ENCODE results near the gene ANKRD13A. TPM values are rescaled to one million over a fixed set of nuclear protein-coding genes. Genes with fewer than 3 reads are reported as not detected.
"Not testable (repeated sequence)": the region's sequence is repeated elsewhere in the genome, so short reads cannot be mapped to it uniquely, and the experiment has no call there.

The ANKRD13A gene
- total RNA-seq, 1 experiment from 2014 or later = 6.7 TPM

DNA sequence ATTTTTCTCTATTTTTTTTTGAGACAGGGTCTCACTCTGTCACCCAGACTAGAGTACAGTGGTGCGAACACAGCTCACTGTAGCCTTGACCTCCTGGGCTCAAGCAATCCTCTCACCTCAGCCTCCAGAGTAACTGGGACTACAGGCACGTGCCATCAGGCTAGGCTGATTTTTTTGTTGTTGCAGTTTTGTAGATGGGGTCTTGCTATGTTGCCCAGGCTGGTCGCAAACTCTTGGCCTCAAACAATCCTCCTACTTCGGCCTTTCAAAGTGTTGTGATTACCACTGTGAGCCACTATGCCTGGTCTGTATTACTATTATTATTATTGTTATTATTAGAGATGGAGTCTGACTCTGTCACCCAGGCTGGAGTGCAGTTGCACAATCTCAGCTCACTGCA is 26.4 kb upstream of the ANKRD13A start:
- in situ Hi-C loops (cut with HindIII; ENCODE audit: low pct_unique_long_range_greater_than_20kb, low sequenced_read_pairs) = no loop called here
- no peak for DNase-seq (ENCODE audit: low read depth)

DNA sequence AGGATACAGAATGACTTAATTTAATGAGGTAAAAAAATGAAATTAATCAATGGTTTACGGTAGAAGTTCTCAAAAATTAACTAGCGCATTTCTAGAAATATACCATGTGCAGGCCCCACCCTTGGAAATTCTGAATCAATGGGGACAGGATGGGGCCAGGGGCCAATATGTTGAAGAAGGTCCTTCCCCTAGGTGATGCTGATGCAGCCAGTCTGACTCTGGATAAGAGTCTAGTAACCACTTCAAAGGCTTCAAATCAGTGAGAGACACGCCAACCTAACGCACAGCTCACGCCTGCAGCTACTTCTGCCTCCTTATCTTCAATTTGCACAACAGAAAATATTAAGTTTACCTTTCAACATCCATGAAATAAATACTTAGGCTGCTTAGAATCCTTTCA is 17.9 kb upstream of the ANKRD13A start:
- in situ Hi-C loops (cut with HindIII; ENCODE audit: low pct_unique_long_range_greater_than_20kb, low sequenced_read_pairs) = no loop called here
- DNase-seq (ENCODE audit: low read depth) = no peak

DNA sequence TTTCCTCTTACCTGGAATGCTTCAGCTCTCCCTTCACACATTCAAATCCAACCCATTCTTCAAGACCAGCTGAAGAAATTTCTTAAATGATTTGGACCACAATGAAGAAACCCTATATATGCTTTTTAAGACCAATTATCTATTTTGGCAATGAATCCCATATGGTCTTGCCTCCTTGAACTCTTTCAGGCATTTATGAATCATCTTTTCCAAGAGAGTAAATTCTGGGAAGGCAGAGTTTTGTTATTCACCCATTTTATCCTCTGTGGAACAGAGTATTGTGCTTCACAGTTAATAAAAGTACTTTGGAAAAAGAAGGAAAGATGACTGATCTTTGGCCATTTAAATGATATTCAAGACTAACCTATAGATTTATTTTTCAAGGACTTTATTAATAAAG is 17.0 kb upstream of the ANKRD13A start:
- DNase-seq (ENCODE audit: low read depth) = no peak
- in situ Hi-C loops (cut with HindIII; ENCODE audit: low pct_unique_long_range_greater_than_20kb, low sequenced_read_pairs) = no loop called here

DNA sequence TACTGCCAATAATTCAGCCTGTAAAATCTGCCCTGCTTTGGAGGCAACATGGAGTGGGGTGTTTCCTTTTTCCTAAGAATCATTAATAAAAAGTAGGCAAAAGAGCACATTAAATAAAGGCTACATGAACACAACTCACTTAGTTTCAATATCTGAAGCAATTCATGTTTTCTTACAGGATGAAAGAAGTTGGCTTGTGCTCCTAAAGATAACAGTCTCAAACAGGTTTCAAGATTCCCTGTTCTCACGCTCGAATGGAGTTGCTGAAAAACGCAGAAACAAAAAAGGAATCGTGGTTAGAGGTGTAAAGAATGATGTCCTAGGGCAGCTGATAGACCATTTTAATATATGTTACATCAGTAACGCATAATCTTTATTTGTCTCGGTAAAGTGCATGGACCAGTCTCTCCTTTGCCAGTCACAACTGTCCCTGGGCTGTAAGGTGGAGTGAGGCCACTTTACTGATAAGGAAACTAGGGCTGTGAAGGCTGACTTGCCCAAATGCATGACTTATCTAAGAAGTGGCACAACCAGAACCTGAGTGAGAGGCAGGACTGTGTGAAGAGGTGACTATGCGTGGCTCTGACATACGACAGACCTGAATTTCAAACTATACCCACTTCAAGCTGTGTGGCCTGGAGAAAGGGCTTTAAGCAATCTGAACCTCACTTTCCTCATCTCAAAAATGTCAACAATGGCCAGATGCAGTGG is 15.6 kb upstream of the ANKRD13A start:
- in situ Hi-C loops (cut with HindIII; ENCODE audit: low pct_unique_long_range_greater_than_20kb, low sequenced_read_pairs) = no loop called here
- DNase-seq (ENCODE audit: low read depth) = no peak

DNA sequence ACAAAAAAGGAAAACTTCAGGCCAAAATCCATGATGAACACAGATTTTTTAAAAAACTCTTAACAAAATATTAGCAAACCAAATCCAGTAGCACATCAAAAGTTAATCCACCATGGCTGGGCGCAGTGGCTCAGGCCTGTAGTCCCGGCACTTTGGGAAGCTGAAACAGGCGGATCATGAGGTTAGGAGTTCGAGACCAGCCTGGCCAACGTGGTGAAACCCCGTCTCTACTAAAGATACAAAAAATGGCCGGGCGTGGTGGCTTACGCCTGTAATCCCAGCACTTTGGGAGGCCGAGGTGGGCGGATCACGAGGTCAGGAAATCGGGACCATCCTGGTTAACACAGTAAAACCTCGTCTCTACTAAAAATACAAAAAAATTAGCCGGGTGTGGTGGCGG is 13.0 kb upstream of the ANKRD13A start:
- DNase-seq (ENCODE audit: low read depth); in situ Hi-C loops (cut with HindIII; ENCODE audit: low pct_unique_long_range_greater_than_20kb, low sequenced_read_pairs): not testable (repeated sequence)

DNA sequence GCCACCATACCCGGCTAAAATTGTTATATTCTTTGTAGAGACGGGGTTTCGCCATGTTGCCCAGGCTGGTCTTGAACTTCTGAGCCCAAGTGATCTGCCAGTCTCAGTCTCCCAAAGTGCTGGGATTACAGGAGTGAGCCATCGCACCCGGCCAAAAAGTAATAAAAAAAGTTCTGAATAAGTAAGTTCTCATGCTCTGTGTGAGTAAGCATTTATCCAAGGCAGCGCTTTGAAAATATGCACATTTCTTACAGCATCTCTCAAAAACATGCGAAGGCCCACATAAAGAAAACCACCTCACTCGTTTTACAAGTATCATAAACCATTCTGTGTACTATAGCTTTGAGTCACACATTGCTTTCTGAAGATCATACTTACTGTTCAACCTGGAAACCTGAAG is 11.6 kb upstream of the ANKRD13A start:
- no peak for DNase-seq (ENCODE audit: low read depth)
- in situ Hi-C loops (cut with HindIII; ENCODE audit: low pct_unique_long_range_greater_than_20kb, low sequenced_read_pairs) = no loop called here

DNA sequence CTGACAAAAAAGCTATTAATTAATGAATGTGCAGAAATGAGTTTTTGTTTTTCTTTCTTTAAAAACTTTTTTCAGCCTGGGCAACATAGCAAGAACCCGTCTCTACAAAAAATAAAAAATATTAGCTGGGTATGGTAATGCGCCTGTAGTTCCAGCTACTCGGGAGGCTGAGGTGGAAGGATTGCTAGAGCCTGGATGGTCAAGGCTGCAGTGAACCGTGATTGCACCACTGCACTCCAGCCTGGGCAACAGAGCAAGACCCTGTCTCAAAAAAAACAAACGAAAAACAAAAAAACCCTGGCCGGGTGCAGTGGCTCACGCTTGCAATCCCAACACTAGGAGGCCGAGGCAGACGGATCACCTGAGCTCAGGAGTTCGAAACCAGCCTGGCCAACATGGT is 11.0 kb upstream of the ANKRD13A start:
- DNase-seq (ENCODE audit: low read depth) = no peak
- in situ Hi-C loops (cut with HindIII; ENCODE audit: low pct_unique_long_range_greater_than_20kb, low sequenced_read_pairs) = no loop called here

DNA sequence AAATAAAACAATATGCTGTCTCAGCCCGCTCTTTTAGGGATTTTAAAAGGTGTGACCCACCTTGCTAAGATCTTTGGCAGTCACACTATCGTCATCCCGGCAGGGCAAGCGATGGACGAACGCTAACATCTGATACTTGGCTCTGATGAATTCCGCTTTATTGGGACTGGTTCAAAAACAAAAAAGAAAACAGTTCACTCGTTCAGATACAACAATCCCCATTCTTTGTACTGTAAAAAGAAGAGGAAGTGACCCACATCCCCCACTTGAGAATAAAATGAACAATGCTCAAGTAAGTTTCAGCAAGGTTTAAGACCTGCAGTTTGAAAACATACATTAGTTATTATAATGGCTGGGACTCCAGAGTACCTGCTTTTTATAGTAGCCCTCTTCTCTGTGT is 10.3 kb upstream of the ANKRD13A start:
- DNase-seq (ENCODE audit: low read depth) = no peak
- in situ Hi-C loops (cut with HindIII; ENCODE audit: low pct_unique_long_range_greater_than_20kb, low sequenced_read_pairs) = no loop called here

DNA sequence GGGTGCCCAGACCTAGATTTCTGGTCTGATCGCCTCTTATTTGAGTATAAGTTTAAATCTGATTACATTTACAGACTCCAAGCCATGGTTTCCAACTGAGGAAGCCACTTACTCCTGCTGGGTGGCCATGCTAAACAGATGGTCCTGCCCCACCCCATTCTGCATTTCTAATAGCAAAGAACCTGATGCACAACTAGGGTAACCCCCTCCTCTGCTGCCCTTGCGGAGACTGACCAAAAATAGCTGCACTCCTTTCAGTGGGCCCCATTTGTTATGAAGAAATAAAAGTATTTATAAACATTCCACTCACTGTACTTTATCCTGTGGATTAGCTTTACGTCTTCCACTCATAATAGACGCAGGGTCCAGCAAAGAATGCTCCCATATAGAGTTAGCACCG is 9.8 kb upstream of the ANKRD13A start:
- in situ Hi-C loops (cut with HindIII; ENCODE audit: low pct_unique_long_range_greater_than_20kb, low sequenced_read_pairs) = no loop called here
- DNase-seq (ENCODE audit: low read depth) = no peak

DNA sequence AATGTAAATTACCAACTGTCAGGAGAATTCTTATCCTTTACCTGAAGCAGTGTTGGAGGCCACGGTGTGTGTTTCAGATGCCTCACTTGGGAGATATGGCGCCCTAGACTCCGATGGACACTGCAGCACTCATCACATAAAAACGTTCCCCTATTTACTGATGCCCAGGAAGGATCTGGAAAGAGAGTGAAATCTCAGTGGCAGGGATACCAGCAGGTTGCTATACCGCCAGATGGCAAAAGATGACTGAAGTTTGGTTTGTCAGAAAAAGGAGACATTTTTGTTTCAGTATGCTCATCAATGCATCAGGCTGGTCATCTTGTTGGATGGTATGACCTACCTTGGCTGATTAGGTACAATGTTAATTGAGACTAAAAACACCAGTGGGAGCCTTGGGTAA is 7.6 kb upstream of the ANKRD13A start:
- DNase-seq (ENCODE audit: low read depth) = no peak
- in situ Hi-C loops (cut with HindIII; ENCODE audit: low pct_unique_long_range_greater_than_20kb, low sequenced_read_pairs) = no loop called here

DNA sequence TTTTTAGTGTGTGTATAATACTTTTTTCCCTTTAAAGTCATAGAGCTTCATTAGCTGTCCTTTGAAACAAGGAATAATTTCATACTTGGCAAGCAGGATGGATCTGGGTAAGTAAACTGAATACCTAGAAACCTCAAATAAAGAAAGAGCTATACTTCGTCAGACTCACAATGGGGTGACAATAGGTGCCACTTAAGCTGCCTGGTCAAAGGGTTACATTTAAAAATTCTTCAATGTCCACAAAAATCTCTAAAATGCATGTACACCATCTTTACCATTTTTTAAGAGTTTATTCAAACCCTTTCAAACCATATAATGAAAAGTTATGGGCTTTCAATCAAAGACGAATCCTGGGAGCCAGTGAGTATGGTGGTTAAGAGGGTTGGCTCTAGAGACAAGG is 6.1 kb upstream of the ANKRD13A start:
- no peak for DNase-seq (ENCODE audit: low read depth)
- in situ Hi-C loops (cut with HindIII; ENCODE audit: low pct_unique_long_range_greater_than_20kb, low sequenced_read_pairs) = no loop called here

DNA sequence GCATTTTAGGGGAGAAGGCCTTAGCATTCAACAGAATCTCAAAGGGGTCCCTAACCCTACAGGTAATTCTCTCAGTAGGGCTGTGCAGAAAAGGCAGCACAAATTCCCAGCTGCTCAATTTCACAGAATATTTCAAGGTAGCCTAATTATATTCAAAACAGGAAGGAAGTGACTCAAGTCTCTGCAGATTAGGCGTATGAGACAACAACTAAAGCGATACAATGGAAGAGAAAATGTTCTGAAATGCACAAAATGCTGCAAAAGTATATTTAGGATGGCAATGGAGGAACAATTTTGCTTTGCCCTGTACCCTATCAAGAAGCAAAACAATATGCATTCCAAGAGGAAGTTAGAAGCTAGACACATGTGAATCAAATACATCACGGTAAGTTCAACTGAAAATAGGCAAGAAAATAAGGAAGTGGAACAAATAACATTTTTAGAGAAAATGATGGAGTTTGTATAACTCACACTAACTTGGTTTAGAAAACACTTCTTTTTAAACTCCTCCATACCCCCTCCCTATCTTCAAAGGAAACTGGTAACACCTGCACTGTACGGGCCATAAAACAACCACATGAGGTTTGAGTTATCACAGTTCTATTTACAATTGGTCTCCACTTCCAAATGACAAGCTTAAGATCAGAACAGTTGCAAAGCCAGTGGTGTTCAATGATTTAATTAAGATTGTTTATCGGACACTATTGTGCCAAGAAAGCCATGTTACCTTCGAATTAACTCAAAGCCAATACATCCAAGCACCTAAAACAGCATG is 4.6 kb upstream of the ANKRD13A start:
- in situ Hi-C loops (cut with HindIII; ENCODE audit: low pct_unique_long_range_greater_than_20kb, low sequenced_read_pairs) = no loop called here
- no peak for DNase-seq (ENCODE audit: low read depth)

DNA sequence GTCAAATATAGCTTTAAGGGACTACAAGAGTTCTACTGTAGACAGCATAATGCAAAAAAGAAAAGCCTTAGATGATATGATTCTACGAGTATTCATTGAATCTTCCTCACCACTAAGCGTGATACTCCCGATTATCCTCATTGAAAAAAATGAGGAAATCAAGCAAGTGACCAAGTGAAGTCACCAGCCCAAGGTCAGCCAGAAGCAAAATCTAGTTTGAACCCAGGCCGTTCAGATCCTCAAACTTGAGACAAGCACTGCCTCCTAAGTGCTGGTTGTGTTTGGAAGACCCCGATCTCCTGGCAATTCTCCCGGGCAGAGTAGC is 3.9 kb upstream of the ANKRD13A start:
- DNase-seq (ENCODE audit: low read depth) = no peak
- in situ Hi-C loops (cut with HindIII; ENCODE audit: low pct_unique_long_range_greater_than_20kb, low sequenced_read_pairs) = no loop called here

DNA sequence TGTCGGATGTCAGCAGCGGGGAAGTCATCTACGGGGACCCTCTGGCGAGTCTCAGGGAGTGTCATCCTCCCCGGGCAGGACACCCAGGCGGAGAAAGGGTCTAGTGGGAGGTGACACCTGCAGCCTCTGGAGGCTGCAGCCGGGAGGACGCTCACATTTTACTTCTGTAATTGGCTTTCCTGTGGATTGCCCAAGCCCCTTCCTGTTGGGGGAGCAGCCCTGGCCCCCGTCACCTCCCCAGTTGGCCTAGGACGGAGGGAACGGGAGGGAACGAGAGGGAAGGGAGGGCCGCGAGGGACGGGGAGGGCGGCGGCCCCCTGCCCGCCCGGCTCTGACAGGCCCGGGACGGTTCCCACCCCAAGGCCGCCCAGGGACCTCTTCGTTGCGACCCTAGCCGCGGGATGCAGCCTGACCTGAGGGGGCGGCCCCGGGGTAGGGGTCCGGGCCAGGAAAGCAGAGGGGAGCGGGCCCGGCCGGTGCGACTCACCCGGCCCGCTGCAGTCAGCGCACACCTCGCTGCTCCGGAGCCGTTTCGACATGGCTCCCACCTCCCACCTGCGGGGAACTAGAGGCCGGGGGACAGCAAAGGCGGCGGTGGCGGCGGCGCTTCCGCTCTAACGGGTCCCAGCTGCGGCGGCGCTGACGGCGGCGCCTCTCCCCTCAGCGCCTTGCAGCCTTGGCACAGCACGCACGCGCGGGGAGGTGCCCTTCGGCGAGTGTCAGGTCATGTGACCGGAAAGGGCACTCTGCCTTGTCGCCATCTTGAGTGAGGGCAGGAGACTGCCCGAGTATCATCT is 3.3 kb upstream of the ANKRD13A start, which contains the start of gene GIT2:
TSS of gene GIT2 (minus strand) at position 683 of the 797 bp plus-strand sequence. CDS start at position 539, 144 bp downstream.
- peak; percentile 81 for DNase-seq (ENCODE audit: low read depth)
- in situ Hi-C loops (cut with HindIII; ENCODE audit: low pct_unique_long_range_greater_than_20kb, low sequenced_read_pairs) = no loop called here

DNA sequence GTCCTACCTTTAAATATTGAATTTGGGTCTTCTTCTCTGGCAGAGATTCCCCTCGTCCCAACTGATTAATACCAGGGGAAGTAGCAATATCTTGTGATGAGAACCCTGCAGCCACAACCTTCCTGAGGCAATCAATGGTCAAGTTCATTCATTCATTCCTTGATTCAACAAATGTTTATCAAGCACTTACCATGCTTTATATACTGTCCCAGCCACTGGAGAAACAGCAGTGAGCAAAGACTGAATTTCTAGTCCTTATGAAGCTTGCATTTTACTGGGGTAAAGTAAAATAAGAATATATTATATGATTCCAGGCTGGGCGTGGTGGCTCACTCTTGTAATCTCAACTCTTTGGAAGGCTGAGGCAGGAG is 2.8 kb upstream of the ANKRD13A start:
- in situ Hi-C loops (cut with HindIII; ENCODE audit: low pct_unique_long_range_greater_than_20kb, low sequenced_read_pairs) = no loop called here
- no peak for DNase-seq (ENCODE audit: low read depth)

DNA sequence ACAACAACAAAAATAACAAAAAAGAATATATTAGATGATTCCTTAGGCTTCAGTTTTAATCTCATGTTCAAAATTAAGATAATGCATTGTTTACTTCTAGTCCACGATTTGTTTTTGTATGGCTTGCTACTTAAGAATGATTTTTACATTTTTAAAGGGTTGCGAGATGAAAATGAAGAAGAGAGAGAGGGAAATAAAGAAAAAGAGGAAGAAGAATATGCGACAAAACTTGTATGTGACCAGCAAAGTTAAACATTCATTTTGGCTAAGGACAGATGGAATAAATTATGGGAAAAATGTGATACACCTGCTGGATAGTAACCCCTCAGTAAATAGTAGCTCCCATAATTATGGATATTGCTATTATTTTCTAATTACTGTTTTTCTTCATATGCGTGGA is 1.8 kb upstream of the ANKRD13A start:
- DNase-seq (ENCODE audit: low read depth) = no peak
- in situ Hi-C loops (cut with HindIII; ENCODE audit: low pct_unique_long_range_greater_than_20kb, low sequenced_read_pairs) = no loop called here

DNA sequence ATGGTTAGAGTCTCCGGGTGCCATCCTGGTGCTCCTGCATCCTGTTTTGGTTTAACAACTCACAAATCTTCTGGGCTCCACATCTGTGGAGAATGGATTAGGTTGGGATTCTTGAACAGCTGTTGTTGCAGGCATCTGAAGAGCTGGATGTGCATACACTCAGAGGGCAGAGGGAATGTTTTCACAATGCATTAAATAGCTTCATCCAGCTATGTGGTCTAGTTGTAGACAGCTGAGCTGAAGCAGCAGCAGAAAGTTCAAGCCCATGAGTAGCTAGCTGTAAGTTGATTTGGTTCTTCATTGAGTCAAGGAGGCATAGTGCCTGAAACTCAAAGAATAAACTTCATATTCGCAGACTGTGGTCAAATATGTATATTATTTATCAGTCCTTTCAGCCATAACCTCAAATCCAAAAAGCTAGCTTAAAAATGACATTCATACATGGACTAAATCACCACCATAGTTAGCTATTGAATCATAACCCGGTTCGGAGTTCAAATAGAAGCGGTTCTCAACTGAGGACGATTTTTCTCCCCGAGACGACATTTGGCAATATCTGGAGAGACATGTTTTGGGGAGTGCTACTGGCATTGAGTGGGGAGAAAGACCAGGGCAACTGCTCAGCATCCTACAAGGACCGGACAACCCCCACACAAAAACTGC is 858 bp upstream of the ANKRD13A start:
- in situ Hi-C loops (cut with HindIII; ENCODE audit: low pct_unique_long_range_greater_than_20kb, low sequenced_read_pairs) = no loop called here
- DNase-seq (ENCODE audit: low read depth) = no peak

DNA sequence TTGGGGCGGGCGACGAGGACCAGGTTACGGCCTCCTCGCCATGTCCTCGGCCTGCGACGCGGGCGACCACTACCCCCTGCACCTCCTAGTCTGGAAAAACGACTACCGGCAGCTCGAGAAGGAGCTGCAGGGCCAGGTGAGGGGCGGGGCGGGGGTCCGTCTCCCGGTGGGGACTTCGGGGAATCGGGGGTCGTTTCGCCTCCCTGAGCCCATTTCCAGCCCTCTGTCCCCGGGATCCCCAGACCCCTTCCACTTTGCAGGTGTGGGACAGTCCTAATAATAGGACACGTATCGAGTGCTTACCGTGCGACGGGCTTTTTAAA is 380 bp downstream of the ANKRD13A start:
- in situ Hi-C loops (cut with HindIII; ENCODE audit: low pct_unique_long_range_greater_than_20kb, low sequenced_read_pairs) = no loop called here
- no peak for DNase-seq (ENCODE audit: low read depth)

DNA sequence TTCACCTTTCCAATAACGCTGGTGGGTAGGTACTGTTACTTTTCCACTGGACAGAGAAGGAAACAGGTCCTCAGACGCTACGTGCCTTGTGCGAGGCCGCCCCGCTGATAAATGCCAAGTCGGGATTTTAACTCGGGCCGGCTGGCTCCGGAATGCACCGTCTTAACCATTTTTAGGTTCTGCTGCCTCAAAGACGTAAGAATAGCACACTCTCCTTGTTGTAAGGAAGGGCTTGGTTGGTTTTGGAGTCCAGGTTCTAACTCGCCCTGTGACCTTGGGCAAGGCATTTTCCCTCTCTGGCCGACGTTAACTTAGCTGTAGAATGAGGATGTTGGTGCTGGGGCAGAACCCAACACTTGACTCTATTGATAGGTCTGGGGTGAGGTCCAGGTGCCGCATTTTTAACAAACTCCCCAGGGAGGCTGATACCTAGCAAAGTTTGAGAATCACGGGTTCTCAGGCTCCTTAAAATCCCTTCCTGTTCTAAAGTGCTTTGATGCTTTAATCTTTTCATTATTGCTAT is 814 bp downstream of the ANKRD13A start:
- in situ Hi-C loops (cut with HindIII; ENCODE audit: low pct_unique_long_range_greater_than_20kb, low sequenced_read_pairs) = no loop called here
- no peak for DNase-seq (ENCODE audit: low read depth)
